KBM-7 (cell line): ENCODE results near the gene GYS2.
"Not testable (repeated sequence)": the region's sequence is repeated elsewhere in the genome, so short reads cannot be mapped to it uniquely, and the experiment has no call there.

Source experiments
- DNase-seq: peaks from one replicate; pipeline ENCODE4 v3.0.0-alpha.2; 2015
- in situ Hi-C: fragments of 300-500 bp; cut with MboI; formaldehyde crosslinking; loops from 2 replicates; pipeline ENCODE4 v1.14.3; 2020; ENCODE audit warnings: low sequenced_read_pairs, low pct_unique_long_range_greater_than_20kb, mixed read lengths

The GYS2 gene

DNA sequence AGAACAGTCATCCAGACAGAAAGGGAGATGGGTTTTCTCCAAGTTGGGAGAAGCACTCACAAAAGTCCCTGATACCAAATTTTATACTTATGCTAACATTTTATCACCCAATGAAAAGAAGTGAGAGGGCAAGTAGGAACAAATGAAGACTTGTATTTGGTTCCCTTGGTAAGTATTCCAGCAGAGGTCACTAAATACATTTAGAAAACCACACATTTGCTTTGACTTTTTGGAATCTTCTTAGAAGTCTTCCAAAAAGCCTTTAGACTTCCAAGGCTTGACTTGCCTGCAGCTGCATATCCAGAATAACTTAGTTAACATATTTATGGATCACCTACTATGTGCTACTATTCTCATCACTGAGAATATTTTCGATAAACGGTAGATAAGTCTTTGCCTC lies 3.1 kb upstream of the GYS2 start:
- in situ Hi-C loops = no loop called here
- peak; percentile 51 for DNase-seq

DNA sequence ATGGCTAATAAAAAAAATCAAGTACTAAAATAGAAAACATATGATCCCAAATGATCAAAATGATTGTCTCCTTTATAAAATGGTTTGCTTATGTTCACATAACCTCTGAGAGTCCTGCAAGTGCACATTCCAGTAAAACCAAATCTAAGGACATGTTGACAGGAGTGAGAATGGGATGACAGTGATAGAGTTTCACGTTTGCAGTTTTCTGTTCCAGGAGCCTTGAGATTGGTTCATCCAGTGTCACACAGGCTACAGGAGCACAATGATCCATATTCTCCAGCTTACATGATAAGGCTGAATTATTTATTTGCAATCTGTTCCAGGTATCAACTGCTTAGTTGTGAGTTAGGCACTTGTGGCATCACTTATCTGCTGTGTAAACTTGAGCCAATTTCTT lies 1.5 kb upstream of the GYS2 start:
- DNase-seq = no peak
- in situ Hi-C loops = no loop called here

DNA sequence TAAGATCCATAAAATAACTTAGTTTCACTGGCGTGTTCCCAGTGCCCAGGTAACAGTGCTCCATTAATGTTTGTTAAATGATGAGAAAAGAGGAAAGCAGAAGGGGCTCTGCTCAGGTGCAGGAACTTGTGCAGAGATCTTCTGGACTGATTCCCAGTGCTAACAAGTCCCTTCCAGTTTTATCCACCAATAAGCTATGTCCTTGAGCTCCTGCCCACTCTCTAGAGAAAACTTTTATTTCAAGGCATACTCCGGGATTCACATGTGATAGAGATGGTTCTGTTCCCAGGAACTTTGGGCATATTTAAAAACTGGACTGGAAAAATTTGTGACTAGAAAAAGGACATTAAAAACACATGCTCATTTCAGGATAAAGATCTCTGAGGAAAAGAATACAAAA lies 1.9 kb downstream of the GYS2 start:
- in situ Hi-C loops = no loop called here
- no peak for DNase-seq

DNA sequence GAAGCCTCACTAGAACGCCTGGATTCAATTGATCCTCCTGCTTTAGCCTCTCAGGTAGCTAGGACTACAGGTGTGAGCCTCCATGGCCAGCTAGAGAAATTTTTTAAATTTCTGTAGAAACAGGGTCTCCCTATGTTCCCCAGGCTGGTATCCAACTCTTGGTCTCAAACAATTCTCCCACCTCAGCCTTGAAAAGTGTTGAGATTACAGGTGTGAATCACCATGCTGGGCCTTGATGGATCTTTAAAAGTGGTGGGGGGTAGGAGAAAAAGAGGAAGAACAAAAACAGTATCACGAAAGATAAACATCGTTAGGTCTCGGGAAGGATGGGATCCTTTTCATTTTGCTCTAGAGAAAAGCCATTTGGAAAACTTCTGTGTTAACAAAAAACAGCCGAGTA lies 4.5 kb downstream of the GYS2 start:
- in situ Hi-C loops = no loop called here
- DNase-seq = no peak

- DNase-seq = no peak
- in situ Hi-C loops = no loop called here
These were observed 5.3 kb downstream of the GYS2 start for GRCh38 chr12:21599143-21599999.

- no peak for DNase-seq
- in situ Hi-C loops = no loop called here
These were observed 6.0 kb downstream of the GYS2 start for GRCh38 chr12:21598651-21599050.

GRCh38 chr12:21595356-21595755 lies 9.3 kb downstream of the GYS2 start:
- in situ Hi-C loops, DNase-seq: not testable (repeated sequence)

- DNase-seq = no peak
- in situ Hi-C loops = no loop called here
These were observed 19.2 kb downstream of the GYS2 start for GRCh38 chr12:21585485-21585884.

DNA sequence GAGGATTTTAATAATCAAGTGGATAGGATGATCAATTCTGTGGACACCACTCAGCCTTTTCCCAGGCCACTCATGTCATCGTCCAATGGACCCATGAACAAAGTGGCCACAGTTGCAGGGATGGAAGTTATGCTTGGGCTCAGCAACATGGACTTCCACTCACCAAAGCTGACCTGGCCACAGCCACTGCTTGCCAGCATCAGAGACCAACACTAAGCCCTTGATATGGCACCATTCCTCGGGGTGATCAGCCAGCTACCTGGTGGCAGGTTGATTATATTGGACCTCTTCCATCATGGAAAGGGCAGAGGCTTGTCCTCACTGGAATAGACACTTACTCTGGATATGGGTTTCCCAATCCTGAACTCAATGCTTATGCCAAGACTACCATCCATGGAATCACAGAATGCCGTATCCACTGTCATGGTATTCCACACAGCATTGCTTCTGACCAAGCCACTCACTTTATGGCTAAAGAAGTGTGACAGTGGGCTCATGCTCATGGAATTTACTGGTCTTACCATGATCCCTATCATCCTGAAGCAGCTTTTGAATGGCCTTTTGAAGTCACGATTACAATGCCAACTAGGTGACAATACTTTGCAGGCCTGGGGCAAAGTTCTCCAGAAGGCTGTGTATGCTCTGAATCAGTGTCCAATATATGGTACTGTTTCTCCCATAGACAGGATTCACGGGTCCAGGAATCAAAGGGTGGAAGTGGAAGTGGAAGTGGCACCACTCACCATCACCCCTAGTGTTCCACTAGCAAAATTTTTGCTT lies 20.1 kb downstream of the GYS2 start:
- in situ Hi-C loops, DNase-seq: not testable (repeated sequence)

DNA sequence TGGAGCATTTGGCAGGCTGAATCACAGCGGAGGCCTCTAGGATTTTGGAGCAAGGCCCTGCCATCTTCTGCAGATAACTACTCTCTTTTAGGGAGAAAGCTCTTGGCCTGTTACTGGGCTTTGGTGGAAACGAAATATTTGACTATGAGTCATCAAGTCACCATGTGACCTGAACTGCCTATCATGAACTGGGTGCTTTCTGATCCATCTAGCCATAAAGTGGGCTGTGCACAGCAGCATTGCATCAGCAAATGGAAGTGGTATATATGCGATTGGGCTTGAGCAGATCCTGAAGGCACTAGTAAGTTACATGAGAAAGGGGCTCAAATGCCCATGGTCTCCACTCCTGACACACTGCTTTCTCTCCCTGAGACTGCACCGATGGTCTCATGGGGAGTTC lies 21.1 kb downstream of the GYS2 start:
- DNase-seq = no peak
- in situ Hi-C loops = no loop called here

DNA sequence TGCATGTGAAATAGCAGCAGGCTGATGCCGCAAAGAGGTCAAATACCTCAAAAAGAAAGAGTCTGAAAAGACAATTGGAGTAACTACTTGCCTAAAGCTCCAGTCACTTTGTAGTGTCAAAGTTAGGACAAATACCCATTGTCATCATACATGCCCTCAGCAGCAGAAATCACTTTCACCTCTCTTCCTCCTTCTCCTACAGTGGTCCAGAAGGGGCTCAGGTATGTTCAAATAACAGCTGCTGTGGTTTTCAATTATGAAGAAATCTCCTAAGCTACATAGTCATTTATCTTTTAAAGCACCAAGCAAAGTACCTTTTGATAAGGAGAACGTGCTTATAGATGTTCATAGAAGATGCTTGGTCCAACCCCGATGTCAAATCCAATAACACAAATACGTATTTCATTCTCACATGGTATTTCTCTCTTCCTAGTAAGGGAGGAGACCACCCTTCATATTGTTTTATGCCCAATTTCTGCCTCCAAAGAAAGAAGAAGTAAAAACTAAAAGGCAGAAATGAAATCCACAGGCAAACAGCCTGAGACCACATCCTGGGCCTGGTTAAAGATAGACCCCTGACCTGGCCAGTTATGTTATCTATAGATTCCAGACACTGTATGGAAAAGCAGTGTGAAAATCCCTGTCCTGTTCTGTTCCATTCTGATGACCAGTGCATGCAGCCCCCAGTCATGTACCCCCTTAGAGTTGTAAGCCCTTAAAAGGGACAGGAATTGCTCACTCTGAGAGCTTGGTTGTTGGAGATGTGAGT lies 23.7 kb downstream of the GYS2 start:
- in situ Hi-C loops = no loop called here

GRCh38 chr12:21577516-21577915 lies 27.1 kb downstream of the GYS2 start:
- in situ Hi-C loops = no loop called here
- no peak for DNase-seq

More for the DNA sequence above, 23.7 kb downstream of the GYS2 start:
- DNase-seq = no peak

GRCh38 chr12:21576431-21576830 lies 28.2 kb downstream of the GYS2 start:
- in situ Hi-C loops = no loop called here
- no peak for DNase-seq

DNA sequence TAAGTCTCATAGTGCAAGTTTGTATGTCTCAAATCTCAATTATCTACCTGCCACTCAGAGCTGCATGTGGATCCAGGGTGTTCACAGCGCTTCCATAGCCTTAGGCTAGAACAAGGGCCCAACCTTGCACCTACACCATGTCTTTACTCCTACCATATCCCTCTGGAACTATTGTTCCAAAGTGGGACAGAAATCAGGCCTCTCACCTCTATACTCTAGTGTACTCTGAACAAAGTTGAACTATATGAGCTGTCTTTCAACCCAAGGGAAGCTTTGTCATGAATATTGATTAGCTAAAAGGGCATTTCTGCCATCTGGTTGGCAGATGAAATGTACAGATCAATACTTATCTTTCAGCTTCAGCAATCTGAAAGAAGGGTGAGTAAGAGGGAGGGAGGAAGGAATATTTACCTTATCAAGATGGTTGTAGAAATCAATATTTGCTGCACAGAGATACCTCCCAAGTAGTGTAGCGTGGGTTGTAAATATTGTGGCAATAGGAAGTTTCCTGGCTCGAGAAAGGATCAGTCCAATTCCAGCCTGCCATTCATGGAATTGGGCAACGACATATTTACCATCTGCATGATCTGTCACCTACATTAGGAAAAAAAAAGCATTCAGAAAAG lies 30.8 kb downstream of the GYS2 start:
- in situ Hi-C loops = no loop called here
- no peak for DNase-seq

DNA sequence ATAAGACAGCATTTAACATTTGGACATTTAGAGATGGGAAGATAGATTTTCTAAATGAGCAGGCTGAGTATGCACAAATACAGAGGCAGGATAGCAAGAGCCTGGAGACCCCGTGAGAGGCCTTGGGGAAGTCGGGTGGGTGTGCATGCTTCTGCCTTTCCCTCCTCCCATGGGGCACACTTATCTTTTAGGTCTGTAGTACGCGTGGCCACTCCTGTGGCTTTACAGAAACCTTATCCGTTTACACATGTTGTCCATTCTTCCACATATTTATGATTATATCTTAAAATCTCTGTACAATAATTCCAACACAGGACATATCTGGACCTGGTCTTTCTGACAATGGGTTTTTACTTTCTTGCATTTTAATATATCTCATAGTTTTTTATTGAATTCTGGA lies 33.6 kb downstream of the GYS2 start:
- in situ Hi-C loops = no loop called here
- DNase-seq = no peak

DNA sequence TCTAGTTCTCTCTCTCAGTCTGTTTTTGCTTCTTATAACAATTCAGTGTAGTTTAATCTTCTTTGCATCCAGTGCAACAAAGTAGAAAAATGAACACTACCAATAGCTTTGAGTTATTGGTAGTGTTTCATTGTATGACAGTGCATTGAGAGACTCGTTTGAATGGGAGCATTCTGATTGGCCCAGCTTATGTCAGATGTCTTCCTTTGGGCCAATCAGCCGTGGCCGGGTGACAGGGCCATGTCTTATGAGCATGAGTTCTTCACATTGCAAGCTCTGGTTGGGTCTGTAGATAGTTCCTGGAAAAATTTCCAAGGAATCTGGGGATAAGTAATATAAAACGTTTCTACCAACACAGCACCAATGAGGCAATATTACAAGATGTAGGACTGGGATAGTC lies 36.5 kb downstream of the GYS2 start:
- DNase-seq = no peak
- in situ Hi-C loops = no loop called here

DNA sequence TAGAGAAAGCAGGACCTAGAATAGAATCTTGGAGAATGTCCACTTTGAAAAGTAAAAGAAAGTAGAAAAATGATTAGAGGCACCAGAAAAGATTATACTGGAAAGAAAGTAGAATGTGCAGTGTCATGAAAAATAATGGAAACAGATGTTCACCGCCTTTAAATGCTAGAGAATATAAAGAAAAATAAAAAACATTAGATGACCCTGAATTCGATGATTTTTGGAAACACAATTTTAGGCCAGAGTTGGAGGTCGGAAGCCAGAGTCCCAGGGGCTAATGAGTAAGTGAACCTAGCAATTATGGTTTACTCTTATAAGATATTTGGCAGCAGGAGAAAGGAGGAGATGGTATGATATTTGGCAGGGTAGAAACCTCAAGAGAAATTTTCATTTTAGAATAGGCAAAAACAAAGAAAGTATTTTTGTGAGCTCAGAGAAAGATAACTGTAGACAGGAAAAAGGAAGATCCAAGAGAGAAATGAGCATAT lies 37.7 kb downstream of the GYS2 start:
- in situ Hi-C loops = no loop called here
- no peak for DNase-seq

GRCh38 chr12:21566223-21566906 lies 38.3 kb downstream of the GYS2 start:
- in situ Hi-C loops = no loop called here
- DNase-seq = no peak

DNA sequence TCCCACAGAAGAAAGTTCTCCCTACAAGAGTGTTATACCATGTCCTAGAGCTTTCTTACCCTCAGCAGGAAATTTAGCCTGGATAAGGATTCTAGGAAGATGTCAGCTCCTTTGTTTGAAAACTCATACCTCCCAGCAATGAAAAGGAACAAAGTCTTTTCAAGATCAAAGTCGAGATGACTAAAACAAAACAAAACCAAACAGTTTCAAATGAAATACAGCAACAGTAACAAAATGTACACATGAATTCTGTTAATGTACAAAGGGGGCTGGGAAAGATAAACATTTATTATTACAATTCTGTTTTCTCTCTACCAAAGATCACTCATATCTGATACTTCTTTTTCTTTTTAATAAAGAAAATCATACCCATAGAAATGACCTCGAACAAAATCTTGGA lies 41.8 kb downstream of the GYS2 start:
- in situ Hi-C loops = no loop called here

More for the DNA sequence above, 41.8 kb downstream of the GYS2 start:
- DNase-seq = no peak
